Kidney glomerular epithelial cell (primary cell): Measurements from ENCODE around the gene BST2.

ENCODE experiments used
- DNase-seq: peaks from one replicate; lab custom pipeline; 2025; lab: John Stamatoyannopoulos, UW

Gene BST2

GRCh38 chr19:17419621-17420474 is 14.4 kb upstream of the BST2 start, which contains the start of gene MVB12A:
MVB12A (plus strand) TSS chr19:17420047; CDS start chr19:17420136, 89 bp downstream.
- DNase-seq, result peak; percentile 96

DNA sequence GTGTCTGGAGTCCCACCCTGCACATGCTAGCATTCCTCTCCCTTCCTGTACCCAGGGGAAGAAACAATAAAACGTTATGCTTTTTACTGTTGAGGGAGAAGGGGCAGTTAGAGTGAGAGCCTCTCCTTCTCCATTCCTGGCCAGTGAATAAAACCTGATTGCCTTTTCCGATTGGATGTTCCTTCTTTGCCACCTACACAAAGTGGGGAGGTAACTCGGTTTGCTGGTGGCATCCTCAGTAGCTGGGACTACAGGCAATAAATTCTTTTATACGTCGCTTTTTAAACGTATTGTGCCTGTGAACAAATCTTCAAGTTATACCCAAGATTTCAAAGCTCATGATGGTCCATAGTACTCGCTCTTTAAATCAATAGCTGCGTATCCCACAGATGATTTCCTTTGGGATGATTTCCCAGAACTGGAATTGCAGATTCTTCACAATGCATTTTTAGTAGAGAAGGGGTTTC is 13.8 kb upstream of the BST2 start:
- peak; percentile 22 for DNase-seq

DNA sequence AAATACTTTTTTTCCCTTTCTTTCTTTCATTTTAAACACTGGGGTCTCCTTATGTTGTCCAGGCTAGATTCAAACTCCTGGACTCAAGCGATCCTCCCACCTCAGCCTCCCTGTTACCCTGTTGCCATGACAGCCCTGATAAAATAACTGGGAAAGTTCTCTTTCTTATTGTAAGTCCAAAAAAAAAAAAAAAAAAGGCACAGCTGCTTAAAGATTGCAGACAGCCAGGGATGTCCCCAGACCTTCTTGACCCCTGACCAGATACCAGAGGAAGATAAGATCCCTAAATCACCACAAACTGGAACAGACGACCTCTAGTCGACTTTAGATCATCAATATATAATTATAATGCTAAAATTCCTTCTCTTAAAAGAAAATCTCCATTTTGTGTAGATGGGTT is 13.3 kb upstream of the BST2 start:
- no peak for DNase-seq

- no peak for DNase-seq
These were observed 9.7 kb upstream of the BST2 start for GRCh38 chr19:17415121-17415520.

DNA sequence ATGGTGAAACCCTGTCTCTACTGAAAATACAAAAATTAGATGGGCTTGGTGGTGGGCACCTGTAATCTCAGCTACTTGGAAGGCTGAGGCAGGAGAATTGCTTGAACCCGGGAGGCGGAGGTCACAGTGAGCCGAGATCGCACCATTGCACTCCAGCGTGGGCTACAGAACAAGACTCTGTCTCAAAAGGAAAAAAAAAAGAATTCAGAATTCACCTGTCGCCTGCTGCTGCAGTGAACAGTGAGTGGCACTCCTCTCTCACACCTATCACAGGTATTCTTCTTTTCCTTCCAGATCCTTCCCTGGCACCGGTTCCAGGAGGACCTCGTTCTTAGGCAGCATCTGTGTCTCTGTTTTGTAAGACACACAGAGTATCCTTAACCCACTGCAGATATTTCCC is 8.7 kb upstream of the BST2 start:
- no peak for DNase-seq

DNA sequence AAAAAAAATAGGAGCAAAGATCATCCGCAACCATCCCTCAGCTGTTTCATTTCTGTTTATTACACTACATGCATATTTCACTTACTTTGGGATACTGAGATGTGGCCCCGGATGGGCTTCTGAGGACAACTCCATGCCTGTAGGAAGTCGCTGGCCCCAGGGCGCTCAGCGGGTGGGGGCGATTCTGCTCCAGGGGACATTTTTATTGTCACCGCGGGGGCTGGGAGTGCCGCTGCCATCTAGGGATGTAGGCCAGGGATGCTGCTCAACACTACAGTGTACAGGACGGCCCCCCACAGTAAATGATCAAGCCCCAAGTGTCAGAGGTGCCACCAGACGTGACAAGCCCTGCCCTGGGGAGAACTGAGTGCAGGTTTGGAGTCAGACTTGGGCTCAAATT is 6.4 kb upstream of the BST2 start:
- DNase-seq, result no peak

DNA sequence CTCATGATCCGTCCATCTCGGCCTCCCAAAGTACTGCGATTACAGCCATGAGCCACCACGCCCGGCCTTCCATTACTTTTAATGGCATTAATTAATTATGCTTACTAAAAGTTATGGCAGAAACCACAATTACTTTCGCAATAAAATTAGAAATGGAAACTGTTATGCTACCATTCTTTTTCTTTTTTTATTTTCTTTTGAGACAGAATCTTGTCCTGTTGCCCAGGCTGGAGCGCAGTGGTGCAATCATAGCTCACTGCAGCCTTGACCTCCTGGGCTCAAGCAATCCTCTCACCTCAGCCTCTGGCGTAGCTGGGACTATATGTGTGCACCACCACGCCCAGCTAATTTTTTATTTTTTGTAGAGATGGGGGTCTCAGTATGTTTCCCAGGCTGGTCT is 4.6 kb upstream of the BST2 start:
- DNase-seq, result no peak

DNA sequence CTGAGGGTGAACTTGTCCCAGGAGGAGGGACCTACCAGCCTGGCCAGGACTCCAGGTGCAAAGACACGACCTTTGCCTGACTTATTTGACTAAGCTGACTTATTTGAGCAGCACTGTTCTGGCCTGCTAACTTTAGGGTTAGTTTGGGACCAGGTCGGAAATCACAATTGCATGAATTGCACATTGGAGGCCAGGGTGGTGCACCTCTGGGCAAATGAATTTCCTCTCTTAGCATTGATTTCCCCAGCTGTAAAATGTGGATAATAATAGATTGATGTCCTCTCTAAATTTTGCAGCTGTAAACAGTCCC is 1.4 kb upstream of the BST2 start:
- DNase-seq, result no peak

- no peak for DNase-seq
These were observed 836 bp upstream of the BST2 start for GRCh38 chr19:17406046-17406886.

DNA sequence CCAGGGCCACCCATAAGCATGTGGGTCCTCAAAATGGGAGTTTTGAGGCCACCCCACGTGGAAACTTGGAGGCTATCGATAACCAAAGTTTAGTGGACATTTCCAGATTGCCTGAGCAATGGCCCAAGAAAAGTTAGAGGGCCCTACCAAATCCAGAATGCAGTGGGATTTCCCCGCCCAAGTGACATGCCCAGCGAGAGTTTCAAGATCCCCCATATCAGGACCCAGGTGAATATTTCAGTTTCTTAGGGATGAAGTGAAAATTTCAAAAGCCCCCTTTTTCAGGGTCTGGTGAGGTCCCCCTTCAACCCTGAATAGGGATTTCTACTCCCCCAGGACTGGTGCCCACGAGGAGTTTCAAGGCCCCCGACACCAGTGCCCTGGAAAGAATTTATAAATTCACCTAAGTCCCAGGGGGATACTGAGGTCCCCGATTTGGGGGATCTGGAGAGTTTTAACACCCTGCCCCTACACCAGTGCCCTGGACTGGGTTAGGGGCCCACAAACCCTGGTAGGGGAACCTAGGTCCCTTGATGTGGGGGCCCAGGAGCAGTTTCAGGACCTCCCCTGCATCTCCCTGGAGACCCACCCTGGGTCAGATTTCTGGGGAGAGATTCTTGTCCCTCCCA is 695 bp downstream of the BST2 start:
- DNase-seq, result no peak

DNA sequence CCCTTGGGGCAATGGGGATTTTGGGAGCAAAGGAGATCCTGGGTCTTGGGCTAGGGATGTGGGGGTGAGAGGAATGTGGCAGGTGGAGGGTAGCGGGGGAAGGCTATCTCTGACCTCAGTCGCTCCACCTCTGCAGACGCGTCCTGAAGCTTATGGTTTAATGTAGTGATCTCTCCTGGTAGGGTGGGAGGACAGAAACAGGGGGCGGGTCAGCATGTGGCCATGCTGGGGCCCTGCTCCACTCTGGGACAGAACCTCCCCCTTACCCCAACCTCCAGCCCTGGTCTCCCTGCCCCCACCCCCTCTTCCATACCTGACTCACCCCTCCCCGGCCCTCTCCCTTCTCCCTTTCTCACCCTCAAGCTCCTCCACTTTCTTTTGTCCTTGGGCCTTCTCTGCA is 1.4 kb downstream of the BST2 start:
- DNase-seq, result no peak

- no peak for DNase-seq
These were observed 2.2 kb downstream of the BST2 start for GRCh38 chr19:17402982-17403855.

DNA sequence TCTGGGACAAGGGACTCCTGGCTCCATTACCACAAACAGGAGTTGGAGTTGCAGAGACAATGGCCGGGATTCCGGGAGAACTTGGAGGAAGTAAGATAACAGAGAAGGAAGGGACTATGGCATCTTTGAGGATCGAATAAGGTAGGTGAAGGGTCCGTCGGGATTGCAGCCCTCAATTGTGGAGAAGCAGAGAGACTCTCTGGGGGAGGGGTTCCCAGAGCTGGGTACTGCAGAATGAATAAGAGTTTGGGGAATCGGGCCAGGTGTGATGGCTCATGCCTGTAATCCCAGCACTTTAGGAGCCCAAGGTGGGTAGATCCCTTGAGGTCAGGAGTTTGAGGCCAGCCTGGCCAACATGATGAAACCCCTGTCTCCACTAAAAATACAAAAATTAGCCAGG is 3.8 kb downstream of the BST2 start:
- no peak for DNase-seq

- no peak for DNase-seq
These were observed 6.4 kb downstream of the BST2 start for GRCh38 chr19:17398902-17399527.

- DNase-seq, result no peak
These were observed 10.5 kb downstream of the BST2 start for GRCh38 chr19:17394891-17395415.

DNA sequence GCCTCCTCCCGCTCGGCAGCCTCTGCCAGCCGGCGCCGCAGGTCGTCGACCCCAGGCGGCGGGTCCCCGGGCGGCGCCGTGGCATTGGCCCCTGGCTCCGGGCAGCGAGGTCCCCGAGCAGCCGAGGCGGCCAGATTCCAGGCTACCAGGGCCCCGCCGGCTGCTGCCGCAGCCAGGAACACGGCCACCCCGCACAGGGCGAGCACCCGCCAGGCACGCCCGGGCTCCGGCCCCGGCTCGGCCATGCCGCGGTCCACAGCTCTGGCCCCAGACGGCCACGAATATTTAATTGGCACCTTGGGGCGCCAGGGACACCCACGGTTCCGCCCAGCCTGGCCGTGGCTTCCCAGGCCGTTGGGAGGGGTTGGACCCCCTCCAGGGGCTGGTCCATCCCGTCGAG is 11.5 kb downstream of the BST2 start, which contains the start of gene CCDC194:
Gene CCDC194 (minus strand): TSS at position 283 of the 400 bp plus-strand sequence. CDS start 38 bp downstream, at position 245.
- DNase-seq, result no peak

DNA sequence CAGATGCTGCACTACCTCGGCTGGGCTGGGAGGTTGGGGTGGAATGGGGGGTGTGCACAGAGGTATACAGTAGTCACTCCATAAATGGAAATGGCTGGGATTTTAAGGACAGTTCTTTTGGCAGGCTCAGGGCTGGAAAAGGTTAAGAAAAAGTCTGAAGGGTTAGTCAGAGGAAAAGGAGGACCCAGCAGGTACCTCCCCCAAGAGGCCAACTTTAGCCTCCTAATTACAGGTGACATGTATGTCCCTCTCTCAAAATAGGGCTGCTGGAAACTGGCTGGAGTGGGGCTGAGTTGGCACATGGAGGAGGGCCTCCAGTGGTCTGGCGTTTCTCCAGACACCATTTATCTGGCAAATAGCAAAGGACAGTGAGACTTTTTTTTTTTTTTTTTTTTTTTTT is 12.4 kb downstream of the BST2 start:
- no peak for DNase-seq

- DNase-seq, result no peak
These were observed 13.9 kb downstream of the BST2 start for GRCh38 chr19:17391371-17392151.

- peak; percentile 81 for DNase-seq
These were observed 14.6 kb downstream of the BST2 start for GRCh38 chr19:17390665-17391370.
